Ovary (tissue), 3 donors: Measurements from ENCODE around the gene SLCO3A1.

Experiments used
- CTCF ChIP-seq, 3 donors: fragments of 450-650 bp in 2 of 3; fragments of 200-600 bp in 1 of 3; IDR thresholded peaks; one replicate each; pipeline versions ENCODE4 v1.5.1 to v1.8.0; 2016 to 2022; ENCODE audit warnings: antibody characterized with exemption in 3 of 3, mild to moderate bottlenecking in 1 of 3
- EP300 ChIP-seq: sonication (generic); formaldehyde crosslinking; IDR thresholded peaks from one replicate; pipeline ENCODE4 v1.6.1; 2017; ENCODE audit warnings: antibody characterized with exemption
- POLR2A ChIP-seq: fragments of 450-650 bp; IDR thresholded peaks from one replicate; pipeline ENCODE4 v1.6.1; 2017; ENCODE audit warnings: antibody characterized with exemption, mild to moderate bottlenecking, moderate library complexity
- donor health status: DM: no; HTN: no; CAD: no.

GRCh38 chr15:92006186-92007028 is 152.9 kb downstream of the SLCO3A1 start:
- TF ChIP-seq CTCF (IDR thresholded peaks at IDR 0.05) = no peak
- TF ChIP-seq POLR2A = no peak
- TF ChIP-seq EP300 = no peak
